ENCODE data around the gene PIP4P1. TPM values are rescaled to one million over a fixed set of nuclear protein-coding genes. Genes with fewer than 3 reads are reported as not detected.

PIP4P1 gene
- total and polyA plus RNA-seq, 9 donors, result 13.7 to 25.4 (median 20.2) TPM

GRCh38 chr14:20412411-20412810 lies 48.8 kb downstream of the PIP4P1 start:
- Histone ChIP-seq H3K27me3 (ENCODE audit: control insufficient read depth, insufficient read depth, low read length) (no peaks in the 10 kb centered on the region), H3K4me3 (ENCODE audit: low read length) (peak overlapping the region; percentile 92), H3K4me1 (ENCODE audit: control insufficient read depth, insufficient read depth, low read length) (peaks cover 11% of the 10 kb centered on the region), H3K27ac (ENCODE audit: low read length) (peak overlapping the region; percentile 99), H3K9me3 (replicated peaks; ENCODE audit: control insufficient read depth, low read depth, low read length) (no peaks in the 10 kb centered on the region), H3K36me3 (ENCODE audit: control insufficient read depth, insufficient read depth, low read length) (peaks cover 10% of the 10 kb centered on the region)
- DNase-seq, result peak; percentile 26
- WGBS (ENCODE audit: insufficient coverage), result 17% methylated on average over 1 of the region's 7 CpGs

GRCh38 chr14:20409226-20409625 lies 52.0 kb downstream of the PIP4P1 start:
- peaks cover 36% of the 10 kb centered on the region for H3K36me3 ChIP-seq (ENCODE audit: control insufficient read depth, insufficient read depth, low read length)
- H3K4me3 ChIP-seq (ENCODE audit: low read length), result no peak overlapping the region
- WGBS (ENCODE audit: insufficient coverage), result 69% methylated on average over 2 of the region's 2 CpGs
- peaks cover 10% of the 10 kb centered on the region for H3K4me1 ChIP-seq (ENCODE audit: control insufficient read depth, insufficient read depth, low read length)
- no peaks in the 10 kb centered on the region for H3K27me3 ChIP-seq (ENCODE audit: control insufficient read depth, insufficient read depth, low read length)
- H3K27ac ChIP-seq (ENCODE audit: low read length), result no peak overlapping the region
- no peaks in the 10 kb centered on the region for H3K9me3 ChIP-seq (replicated peaks; ENCODE audit: control insufficient read depth, low read depth, low read length)
- DNase-seq, result peak; percentile 10

Other genes with a start within 250 kb of the PIP4P1 start
- gene OR11H6, start 237.7 kb downstream of the PIP4P1 start, total RNA-seq, result not detected
- gene OR11H6, start 237.7 kb downstream of the PIP4P1 start, polyA plus RNA-seq (ENCODE audit: insufficient read depth in 1 of 8, insufficient read length in 8 of 8, low replicate concordance in 1 of 8), result not detected
- not detected for gene OR11H7, start 232.5 kb downstream of the PIP4P1 start, total RNA-seq
- gene OR11H7, start 232.5 kb downstream of the PIP4P1 start, polyA plus RNA-seq (ENCODE audit: insufficient read depth in 1 of 8, insufficient read length in 8 of 8, low replicate concordance in 1 of 8), result under 1 TPM in 3 of 8 donors, not detected in 5; 0.15 to 0.38 (median 0.31) TPM
- not detected for gene OR11H4, start 222.1 kb downstream of the PIP4P1 start, total RNA-seq
- gene OR11H4, start 222.1 kb downstream of the PIP4P1 start, polyA plus RNA-seq (ENCODE audit: insufficient read depth in 1 of 8, insufficient read length in 8 of 8, low replicate concordance in 1 of 8), result not detected
- gene TTC5, start 155.5 kb downstream of the PIP4P1 start, total RNA-seq, result 16.0 TPM
- 10 to 100 TPM in 7 of 8 donors, 1 to 10 TPM in 1; 9.6 to 15.9 (median 11.7) TPM for gene TTC5, start 155.5 kb downstream of the PIP4P1 start, polyA plus RNA-seq (ENCODE audit: insufficient read depth in 1 of 8, insufficient read length in 8 of 8, low replicate concordance in 1 of 8)
- gene CCNB1IP1, start 128.2 kb downstream of the PIP4P1 start, total RNA-seq, result 76.1 TPM
- 10 to 100 TPM; 51.5 to 74.3 (median 65.6) TPM for gene CCNB1IP1, start 128.2 kb downstream of the PIP4P1 start, polyA plus RNA-seq (ENCODE audit: insufficient read depth in 1 of 8, insufficient read length in 8 of 8, low replicate concordance in 1 of 8)
- 21.8 TPM for gene PARP2, start 117.8 kb downstream of the PIP4P1 start, total RNA-seq
- gene PARP2, start 117.8 kb downstream of the PIP4P1 start, polyA plus RNA-seq (ENCODE audit: insufficient read depth in 1 of 8, insufficient read length in 8 of 8, low replicate concordance in 1 of 8), result 10 to 100 TPM; 29.6 to 36.9 (median 33.4) TPM
- gene TEP1, start 47.9 kb downstream of the PIP4P1 start, total RNA-seq, result 14.8 TPM
- 10 to 100 TPM; 12.2 to 18.5 (median 15.8) TPM for gene TEP1, start 47.9 kb downstream of the PIP4P1 start, polyA plus RNA-seq (ENCODE audit: insufficient read depth in 1 of 8, insufficient read length in 8 of 8, low replicate concordance in 1 of 8)
- gene KLHL33, start 25.3 kb downstream of the PIP4P1 start, total RNA-seq, result 1.1 TPM
- 1 to 10 TPM in 4 of 8 donors, under 1 TPM in 4; 0.37 to 2.5 (median 1.1) TPM for gene KLHL33, start 25.3 kb downstream of the PIP4P1 start, polyA plus RNA-seq (ENCODE audit: insufficient read depth in 1 of 8, insufficient read length in 8 of 8, low replicate concordance in 1 of 8)
- 28.8 TPM for gene OSGEP, start 6.6 kb downstream of the PIP4P1 start, total RNA-seq
- gene OSGEP, start 6.6 kb downstream of the PIP4P1 start, polyA plus RNA-seq (ENCODE audit: insufficient read depth in 1 of 8, insufficient read length in 8 of 8, low replicate concordance in 1 of 8), result 10 to 100 TPM; 26.4 to 47.5 (median 34.0) TPM
- gene APEX1, start 6.2 kb downstream of the PIP4P1 start, total RNA-seq, result 60.0 TPM
- gene APEX1, start 6.2 kb downstream of the PIP4P1 start, polyA plus RNA-seq (ENCODE audit: insufficient read depth in 1 of 8, insufficient read length in 8 of 8, low replicate concordance in 1 of 8), result 100 to 1,000 TPM; 175 to 205 (median 185) TPM
- 8.9 TPM for gene PNP, start 8.0 kb upstream of the PIP4P1 start, total RNA-seq
- gene PNP, start 8.0 kb upstream of the PIP4P1 start, polyA plus RNA-seq (ENCODE audit: insufficient read depth in 1 of 8, insufficient read length in 8 of 8, low replicate concordance in 1 of 8), result 10 to 100 TPM in 7 of 8 donors, 1 to 10 TPM in 1; 9.8 to 16.5 (median 11.6) TPM
- gene RNASE10, start 44.1 kb upstream of the PIP4P1 start, total RNA-seq, result 0.09 TPM
- gene RNASE10, start 44.1 kb upstream of the PIP4P1 start, polyA plus RNA-seq (ENCODE audit: insufficient read depth in 1 of 8, insufficient read length in 8 of 8, low replicate concordance in 1 of 8), result under 1 TPM in 3 of 8 donors, not detected in 5; 0.16 to 0.27 (median 0.23) TPM
- gene RNASE9, start 99.6 kb upstream of the PIP4P1 start, total RNA-seq, result not detected
- not detected for gene RNASE9, start 99.6 kb upstream of the PIP4P1 start, polyA plus RNA-seq (ENCODE audit: insufficient read depth in 1 of 8, insufficient read length in 8 of 8, low replicate concordance in 1 of 8)
- not detected for gene RNASE11, start 126.6 kb upstream of the PIP4P1 start, total RNA-seq
- not detected for gene RNASE11, start 126.6 kb upstream of the PIP4P1 start, polyA plus RNA-seq (ENCODE audit: insufficient read depth in 1 of 8, insufficient read length in 8 of 8, low replicate concordance in 1 of 8)
- gene RNASE12, start 129.9 kb upstream of the PIP4P1 start, total RNA-seq, result not detected
- gene RNASE12, start 129.9 kb upstream of the PIP4P1 start, polyA plus RNA-seq (ENCODE audit: insufficient read depth in 1 of 8, insufficient read length in 8 of 8, low replicate concordance in 1 of 8), result not detected
- not detected for gene OR6S1, start 180.3 kb upstream of the PIP4P1 start, total RNA-seq
- gene OR6S1, start 180.3 kb upstream of the PIP4P1 start, polyA plus RNA-seq (ENCODE audit: insufficient read depth in 1 of 8, insufficient read length in 8 of 8, low replicate concordance in 1 of 8), result not detected
- 18.4 TPM for gene RNASE4, start 223.1 kb upstream of the PIP4P1 start, total RNA-seq
- 1 to 10 TPM; 2.4 to 8.4 (median 4.9) TPM for gene RNASE4, start 223.1 kb upstream of the PIP4P1 start, polyA plus RNA-seq (ENCODE audit: insufficient read depth in 1 of 8, insufficient read length in 8 of 8, low replicate concordance in 1 of 8)
- gene ANG, start 227.3 kb upstream of the PIP4P1 start, total RNA-seq, result 4.6 TPM
- gene ANG, start 227.3 kb upstream of the PIP4P1 start, polyA plus RNA-seq (ENCODE audit: insufficient read depth in 1 of 8, insufficient read length in 8 of 8, low replicate concordance in 1 of 8), result 1 to 10 TPM; 1.9 to 5.0 (median 3.0) TPM